ENCODE measurements around the gene ENPP6.

- TF ChIP-seq EZH2 (IDR thresholded peaks at IDR 0.05) = no peak
- no peak for TF ChIP-seq POLR2AphosphoS5 (IDR thresholded peaks at IDR 0.05; ENCODE audit: borderline replicate concordance, low read depth, low read length)
- TF ChIP-seq FOXP2 (optimal IDR thresholded peaks at IDR 0.05; ENCODE audit: control extremely low read depth, extremely low read length, insufficient read depth) = no peak
These were observed 113.1 kb downstream of the ENPP6 start for GRCh38 chr4:184104419-184105101.

All from SK-N-MC (cell line).